T1000 (cell line): ENCODE measurements around the gene HOXB4.

ENCODE experiments used
- DNase-seq: peaks from one replicate; lab custom pipeline; 2025; ENCODE audit warnings: mixed read lengths; lab: John Stamatoyannopoulos, UW

Gene HOXB4

DNA sequence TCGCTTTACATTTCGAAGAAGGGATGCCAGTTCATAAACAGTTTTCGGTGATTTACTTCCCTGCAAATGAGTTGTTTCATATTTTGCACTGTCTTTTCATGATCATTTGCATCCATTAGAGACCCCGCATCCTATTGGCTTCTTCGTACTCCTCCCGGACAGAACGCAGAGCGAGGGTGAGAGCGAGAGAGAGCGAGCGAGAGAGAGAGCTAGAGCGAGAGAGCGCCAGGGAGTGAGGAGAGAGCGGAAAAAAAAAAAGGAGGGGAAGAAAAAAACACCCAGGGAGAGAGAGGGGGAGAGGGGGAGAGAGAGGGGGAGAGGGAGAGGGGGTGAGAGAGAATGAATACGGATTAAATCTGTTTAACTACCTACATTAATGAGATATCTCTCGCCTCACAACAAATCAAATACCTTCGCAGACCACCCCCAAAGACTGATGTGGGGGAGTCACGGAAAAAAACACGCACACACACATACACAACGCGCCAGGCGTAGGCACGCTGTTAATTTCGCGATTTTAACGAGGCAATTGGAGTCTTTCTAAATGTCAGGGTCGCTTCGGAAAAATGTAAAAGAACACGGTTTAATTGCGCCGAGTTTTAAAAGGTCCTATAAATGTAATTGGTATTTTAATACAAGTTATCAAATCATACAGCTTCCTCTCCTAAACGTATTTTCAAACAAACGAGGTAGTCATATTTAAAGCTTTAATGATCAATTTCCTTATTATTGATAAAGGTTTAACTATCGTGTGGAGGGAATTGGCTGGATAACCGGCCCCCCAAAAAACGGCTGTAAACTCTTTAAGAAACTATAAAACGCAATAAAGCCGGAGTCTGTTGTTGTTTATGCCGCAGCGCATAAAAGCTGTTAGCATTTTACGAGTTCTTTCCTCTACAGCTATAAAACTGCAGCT, 37.2 kb upstream of the HOXB4 start, which contains the start of gene HOXB8:
Gene HOXB8 (minus strand): TSS at position 246 of the 916 bp plus-strand sequence. CDS start 588 bp downstream, outside the sequence.
- no peak for DNase-seq

DNA sequence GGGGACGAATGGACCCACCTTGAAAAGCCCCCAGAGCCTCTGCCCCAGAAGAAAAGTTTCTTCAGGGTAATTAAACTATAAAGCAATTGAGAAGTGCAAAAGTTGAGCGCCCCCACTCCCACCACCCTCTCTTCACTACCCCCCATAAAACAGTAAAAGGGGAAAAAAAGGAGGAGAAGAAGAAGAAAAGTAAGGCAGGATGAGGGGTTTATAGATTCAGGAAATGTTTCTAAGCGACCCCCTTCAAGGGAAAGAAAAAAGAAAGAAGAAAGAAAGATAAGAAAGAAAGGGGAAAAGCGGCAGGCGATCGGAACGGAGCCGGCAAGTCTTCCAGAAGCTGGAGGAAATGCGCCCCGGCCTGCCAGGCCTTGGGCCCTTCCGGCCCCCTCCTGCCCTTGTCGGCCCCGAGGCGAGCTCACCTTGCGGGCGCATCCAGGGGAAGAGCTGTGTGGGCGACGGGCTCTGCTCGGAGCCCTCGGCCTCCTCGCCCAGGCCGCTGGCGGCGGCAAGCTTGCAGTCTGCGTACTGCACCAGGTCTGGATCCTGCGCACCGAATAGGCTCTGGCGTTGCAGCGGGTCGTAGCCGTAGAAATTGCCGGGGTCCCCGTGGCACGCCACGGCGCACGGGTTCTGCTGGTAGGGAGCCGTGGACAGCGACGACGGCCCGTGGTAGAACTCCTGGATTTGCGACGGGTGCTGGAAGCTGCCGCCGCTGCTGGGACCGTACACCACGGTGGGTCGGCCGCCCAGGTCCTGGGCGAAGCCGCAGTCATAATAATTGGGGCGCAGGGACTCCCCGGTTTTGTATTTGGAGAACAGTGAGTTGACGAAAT, 35.9 kb upstream of the HOXB4 start:
- DNase-seq = no peak

DNA sequence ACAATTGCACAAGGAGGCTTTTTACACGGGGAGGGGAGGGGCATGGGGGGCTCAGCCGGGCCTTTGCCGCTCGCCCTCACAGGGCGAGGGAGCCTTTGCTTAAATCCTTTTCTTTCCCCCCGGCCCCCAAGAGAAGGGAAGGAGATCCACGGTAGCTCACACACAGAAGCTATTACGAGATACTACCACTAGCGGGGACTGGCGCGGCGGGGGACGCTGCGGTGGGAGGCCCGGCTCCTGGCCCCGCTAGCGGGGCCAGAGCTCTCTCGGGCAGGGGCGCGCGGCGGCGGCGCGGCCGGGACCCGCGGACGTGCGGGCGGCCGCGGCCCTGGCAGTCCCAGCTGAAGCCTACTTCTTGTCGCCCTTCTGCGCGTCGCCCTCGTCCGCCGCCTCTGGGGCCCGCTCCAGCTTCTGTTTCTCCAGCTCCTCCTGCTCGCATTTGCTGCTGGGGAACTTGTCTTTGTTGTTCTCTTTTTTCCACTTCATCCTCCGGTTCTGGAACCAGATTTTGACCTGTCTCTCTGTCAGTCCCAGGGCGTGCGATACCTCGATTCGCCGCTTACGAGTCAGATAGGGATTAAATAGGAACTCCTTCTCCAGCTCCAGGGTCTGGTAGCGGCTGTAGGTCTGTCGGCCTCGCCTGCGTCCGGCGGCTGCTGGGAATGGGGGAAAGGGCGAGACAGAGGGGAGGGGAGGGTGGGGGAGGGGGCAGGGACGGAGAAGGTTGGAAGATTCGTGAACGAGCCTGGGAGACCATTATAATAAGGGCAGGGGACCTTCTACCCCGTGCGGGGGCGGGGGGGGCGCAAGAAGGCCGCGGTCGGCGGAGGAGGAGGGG, 34.9 kb upstream of the HOXB4 start:
- DNase-seq = no peak

DNA sequence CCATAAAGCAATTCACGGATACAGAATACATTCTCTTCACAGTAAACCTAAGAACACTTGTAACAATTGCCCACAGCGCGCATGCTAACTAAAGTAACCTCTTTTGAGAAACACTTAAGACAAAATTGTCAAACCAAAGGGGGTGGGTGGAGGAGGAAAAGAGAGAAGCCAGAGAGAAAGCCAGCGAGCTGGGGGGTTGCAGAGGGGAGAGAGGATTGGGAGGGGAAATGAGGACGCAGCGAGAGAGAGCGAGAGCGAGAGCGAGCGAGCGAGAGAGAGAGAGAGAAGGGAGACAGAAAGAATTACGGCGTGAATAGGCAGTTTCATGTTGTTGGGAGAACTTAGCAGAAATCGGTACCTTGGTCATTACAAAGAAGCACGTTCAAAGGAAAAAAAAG, 34.3 kb upstream of the HOXB4 start:
- no peak for DNase-seq

DNA sequence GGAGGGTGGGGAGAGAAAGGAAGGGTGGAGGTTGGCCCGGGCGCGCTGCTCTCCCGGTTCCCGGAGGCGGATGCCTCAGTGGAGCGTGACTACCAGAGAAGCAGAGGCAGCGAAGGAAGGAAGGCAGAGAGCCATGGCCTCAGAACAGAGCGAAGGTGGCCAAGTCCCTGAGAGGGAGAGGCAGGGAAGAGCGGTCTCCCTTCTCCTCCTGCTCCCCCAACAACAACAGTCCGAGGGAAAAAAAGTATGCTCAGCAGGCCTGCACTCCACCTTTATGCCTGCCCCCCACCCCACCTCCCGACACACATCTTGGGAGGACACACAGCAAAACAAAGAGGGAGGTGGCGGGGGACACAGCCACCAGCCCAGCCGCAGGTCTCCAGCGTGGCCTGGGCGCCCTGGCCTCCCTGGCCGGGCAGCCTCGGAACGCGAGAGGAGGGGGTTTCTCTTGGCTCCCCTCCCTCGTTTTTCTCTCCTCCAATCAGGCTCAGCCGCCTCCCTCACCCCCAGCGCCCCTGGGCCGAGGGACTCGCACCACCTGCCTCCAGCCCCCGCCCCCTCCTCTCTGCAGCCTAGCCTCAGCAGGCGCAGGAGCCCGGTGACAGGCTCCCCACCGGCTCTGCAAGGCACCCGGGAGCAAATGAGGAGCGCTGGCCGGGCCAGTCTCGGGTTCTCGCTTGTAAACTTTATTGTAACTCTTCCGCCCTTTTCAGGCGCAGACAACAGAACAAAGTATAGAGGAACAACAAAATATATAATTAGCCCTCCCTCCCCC, 33.7 kb upstream of the HOXB4 start:
- no peak for DNase-seq

- no peak for DNase-seq
Observed at GRCh38 chr17:48611213-48611612, 33.1 kb upstream of the HOXB4 start.

DNA sequence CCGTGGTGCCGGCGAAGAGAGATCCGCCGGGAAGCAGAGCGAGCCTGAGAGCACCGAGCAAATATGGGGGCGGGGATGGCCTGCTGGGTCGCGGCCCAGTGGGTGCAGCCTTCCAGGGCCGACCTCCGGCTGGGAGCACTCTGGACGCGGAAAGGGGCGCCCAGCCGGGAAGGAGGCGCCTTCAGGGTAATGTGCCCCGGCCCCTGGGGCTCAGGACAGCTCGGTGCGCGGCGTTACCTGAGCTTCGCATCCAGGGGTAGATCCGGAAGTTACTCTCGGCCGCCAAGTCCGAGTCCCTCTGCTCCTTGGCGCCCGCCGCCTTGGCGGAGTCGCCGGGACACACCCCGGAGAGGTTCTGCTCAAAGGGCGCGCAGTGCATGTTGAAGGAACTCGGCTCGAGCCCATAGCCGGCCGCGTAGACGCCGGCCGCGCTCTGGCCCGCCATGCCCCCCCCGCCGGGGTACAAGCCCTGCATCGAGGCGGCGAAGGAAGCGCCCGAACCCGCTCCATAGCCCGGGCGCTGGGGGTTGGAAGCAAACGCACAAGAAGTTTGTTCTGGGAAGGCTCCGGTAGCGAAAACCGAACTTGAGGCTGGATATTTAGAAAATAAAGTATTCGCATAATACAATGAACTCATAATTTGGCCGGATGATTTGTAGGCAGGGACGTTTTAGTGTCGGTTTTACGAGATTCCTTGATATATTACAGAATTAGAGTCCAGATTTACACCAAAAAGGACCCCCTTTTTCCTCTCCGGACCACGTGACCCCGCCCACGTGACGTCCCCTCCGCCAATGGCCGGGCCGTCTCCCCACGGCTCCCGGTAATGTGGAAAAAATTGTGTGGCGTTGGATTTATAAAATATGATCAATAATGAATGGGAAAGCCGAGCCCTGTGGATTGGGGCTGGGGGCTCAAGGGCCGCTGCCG, 32.4 kb upstream of the HOXB4 start, which contains the start of gene HOXB7:
Gene HOXB7 (minus strand): TSS at position 736 of the 930 bp plus-strand sequence. CDS start 99 bp downstream, at position 637.
- DNase-seq = peak; percentile 54

DNA sequence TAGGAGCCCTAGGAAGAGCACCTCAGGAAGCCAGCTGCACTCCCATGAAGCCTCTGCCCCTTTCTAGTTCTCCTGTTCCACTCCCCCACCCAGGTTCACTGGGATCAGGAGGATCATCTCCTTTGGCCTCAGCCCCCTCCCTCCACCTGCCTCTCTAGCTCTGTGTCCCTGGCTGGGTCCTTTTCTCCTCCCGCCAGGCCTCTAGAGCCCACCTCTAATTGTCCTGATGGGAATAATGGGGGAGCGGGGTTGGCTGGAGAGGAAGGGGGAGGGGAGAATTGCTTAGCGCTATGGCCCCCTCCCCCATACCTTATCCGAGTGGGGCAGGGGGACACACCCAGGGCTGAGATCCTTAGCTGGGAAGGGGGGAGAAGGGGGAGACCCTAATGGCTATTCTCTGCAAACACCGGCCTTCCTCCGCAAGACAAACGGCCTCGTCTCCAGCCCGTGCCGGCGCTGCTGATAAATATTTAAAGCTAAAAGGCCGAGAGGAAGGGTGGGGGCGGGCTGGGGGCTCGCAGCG, 31.7 kb upstream of the HOXB4 start:
- DNase-seq = no peak

- no peak for DNase-seq
Observed at GRCh38 chr17:48609033-48609432, 30.9 kb upstream of the HOXB4 start.

DNA sequence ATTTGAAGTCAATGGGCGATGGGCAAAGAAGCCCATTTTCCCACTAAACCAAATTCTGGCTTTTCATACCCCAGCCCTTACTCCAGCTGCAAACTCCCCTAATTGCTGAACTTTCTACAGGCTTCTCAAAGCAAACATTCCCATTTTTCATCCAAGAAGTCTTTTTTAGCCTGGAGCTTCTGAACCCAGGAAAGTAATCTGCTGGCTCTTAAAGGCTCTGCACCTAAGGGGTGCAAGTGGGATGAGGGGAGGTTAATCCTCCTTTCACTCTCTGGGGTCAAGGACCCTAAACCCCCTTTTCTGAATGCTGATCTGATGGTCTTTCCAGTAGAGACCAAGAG, 30.3 kb upstream of the HOXB4 start:
- no peak for DNase-seq

DNA sequence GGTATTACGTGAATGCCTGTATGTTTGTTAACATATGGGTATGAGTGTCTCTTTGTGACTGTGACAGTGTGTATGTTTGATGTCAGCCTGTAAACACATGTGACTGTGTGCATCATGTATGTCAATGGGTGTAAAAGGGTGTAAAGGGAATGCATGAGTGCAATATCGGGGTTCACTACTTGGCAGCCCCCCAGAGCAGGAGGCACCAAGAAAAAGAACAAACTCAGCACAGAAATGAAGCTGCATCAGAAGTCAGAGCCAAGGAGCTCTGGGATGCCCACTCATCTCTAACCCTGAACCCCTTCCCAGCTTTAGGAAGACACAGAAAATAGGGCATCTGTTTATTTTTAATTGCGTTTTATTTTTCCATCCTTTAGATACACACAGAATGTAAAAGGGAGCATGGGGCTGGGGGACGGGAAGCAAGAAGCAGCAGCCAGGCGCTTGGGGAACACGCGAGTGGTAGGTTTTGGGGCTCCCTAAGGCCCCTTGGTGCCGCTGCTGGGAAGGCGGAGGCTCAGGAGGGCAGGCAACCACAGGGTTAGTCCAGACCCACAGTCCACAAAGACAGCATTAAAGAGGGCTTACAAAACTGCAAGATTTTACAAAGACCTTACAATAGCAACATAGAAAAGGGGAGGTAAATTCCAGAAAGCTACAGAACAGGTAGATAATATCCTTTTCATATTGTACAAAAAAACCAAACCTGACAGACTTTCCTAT, 28.9 kb upstream of the HOXB4 start:
- no peak for DNase-seq

DNA sequence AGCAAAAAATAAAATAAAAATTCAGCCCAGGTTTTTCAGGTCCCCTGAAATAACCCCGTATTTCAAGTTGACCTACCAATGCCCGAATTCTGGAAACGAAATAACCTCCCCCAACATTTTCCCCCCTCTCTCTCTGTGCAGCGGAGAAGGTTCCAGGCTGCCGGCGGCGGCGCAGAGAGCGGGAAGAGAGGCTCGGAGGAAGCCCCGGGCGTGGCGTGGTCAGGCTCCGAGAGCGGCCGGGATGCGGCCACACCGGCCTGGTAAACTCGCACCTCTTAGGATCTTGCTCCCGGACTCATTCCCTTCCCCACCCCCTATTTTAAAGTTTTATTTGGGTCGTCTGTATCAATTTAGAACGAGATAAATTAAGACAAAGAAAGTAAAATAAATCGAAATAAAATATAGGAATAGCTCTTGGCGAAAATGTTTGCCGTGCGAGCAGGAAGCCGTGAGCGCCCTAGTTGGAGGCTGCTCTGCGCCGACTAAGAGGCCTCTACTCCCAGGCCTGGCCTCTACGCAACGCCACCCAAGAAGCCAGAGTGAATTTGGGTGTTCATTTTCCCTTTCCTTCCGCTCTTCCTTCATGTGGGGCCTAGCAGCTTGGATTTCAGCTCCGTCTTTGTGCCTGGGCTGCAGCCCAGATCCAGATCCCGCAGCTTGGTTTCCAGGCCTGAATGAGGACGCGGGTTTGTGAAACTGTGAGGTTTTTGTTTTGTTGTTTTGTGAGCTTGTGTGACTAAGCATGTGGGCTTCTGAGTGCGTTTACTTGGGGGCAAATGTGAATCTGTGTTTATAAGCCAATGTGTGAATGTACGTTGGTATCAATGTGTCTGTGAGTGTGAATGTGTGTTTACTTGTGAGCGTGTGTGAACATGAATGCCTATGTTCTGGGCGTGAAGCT, 28.1 kb upstream of the HOXB4 start:
- DNase-seq = no peak

- no peak for DNase-seq
Observed at GRCh38 chr17:48605409-48605919, 27.3 kb upstream of the HOXB4 start.

- peak; percentile 38 for DNase-seq
Observed at GRCh38 chr17:48604770-48605329, 26.7 kb upstream of the HOXB4 start, which contains the start of gene HOXB6. TSS of gene HOXB6 (minus strand) at chr17:48604986. CDS start at chr17:48598150, 6,836 bp downstream.

- peak; percentile 43 for DNase-seq
Observed at GRCh38 chr17:48603959-48604769, 26.0 kb upstream of the HOXB4 start.
